H9 (cell line): ENCODE results near the gene COL4A1. TPM values are rescaled to one million over a fixed set of nuclear protein-coding genes. Genes with fewer than 3 reads are reported as not detected.

Experiments used
- DNase-seq: peaks from one replicate; pipeline ENCODE4 v3.0.0-alpha.2; 2017
- H2AFZ ChIP-seq: one replicate; pipeline ENCODE4 v1.6.1; 2013; ENCODE audit warnings: mild to moderate bottlenecking, low read length, control low read depth, moderate library complexity
- H2AK5ac ChIP-seq: 2 replicates; pipeline ENCODE4 v1.6.1; 2013; ENCODE audit warnings: low read length, control low read depth, mixed read lengths; ENCODE audit not compliant: insufficient read length
- H2BK120ac ChIP-seq: one replicate; pipeline ENCODE4 v1.6.1; 2013; ENCODE audit warnings: low read depth, mild to moderate bottlenecking, low read length, control low read depth, inconsistent platforms; ENCODE audit not compliant: poor library complexity, severe bottlenecking
- H2BK12ac ChIP-seq: 2 replicates; pipeline ENCODE4 v1.6.1; 2013; ENCODE audit warnings: low read length, control low read depth, mixed read lengths, low read depth; ENCODE audit not compliant: insufficient read length
- H2BK15ac ChIP-seq: 2 replicates; pipeline ENCODE4 v1.6.1; 2013; ENCODE audit warnings: low read depth, low read length, control low read depth
- H2BK20ac ChIP-seq: one replicate; pipeline ENCODE4 v1.6.1; 2013; ENCODE audit warnings: low read depth, mild to moderate bottlenecking, low read length, control low read depth, inconsistent platforms; ENCODE audit not compliant: poor library complexity, severe bottlenecking
- H2BK5ac ChIP-seq: 2 replicates; pipeline ENCODE4 v1.6.1; 2013; ENCODE audit warnings: low read length, control low read depth, mixed read lengths; ENCODE audit not compliant: insufficient read length
- H3K14ac ChIP-seq: 2 replicates; pipeline ENCODE4 v1.6.1; 2013; ENCODE audit warnings: low read length, control low read depth; ENCODE audit not compliant: insufficient read depth
- H3K18ac ChIP-seq: 2 replicates; pipeline ENCODE4 v1.6.1; 2013; ENCODE audit warnings: low read depth, mild to moderate bottlenecking, mixed read lengths, low read length, control low read depth; ENCODE audit not compliant: insufficient read length
- H3K23ac ChIP-seq: 2 replicates; pipeline ENCODE4 v1.6.1; 2013; ENCODE audit warnings: low read length, control low read depth, mixed read lengths, low read depth; ENCODE audit not compliant: insufficient read length
- H3K23me2 ChIP-seq: 2 replicates; pipeline ENCODE4 v1.6.1; 2013; ENCODE audit warnings: low read depth, mild to moderate bottlenecking, mixed read lengths, low read length, control low read depth; ENCODE audit not compliant: insufficient read length, poor library complexity, severe bottlenecking
- H3K27ac ChIP-seq: 2 replicates; pipeline ENCODE4 v1.5.1; 2013; ENCODE audit warnings: low read length, control low read depth, mixed read lengths, low read depth; ENCODE audit not compliant: insufficient read length
- H3K27me3 ChIP-seq: 2 replicates; pipeline ENCODE4 v1.6.1; 2013; ENCODE audit warnings: low read length, control low read depth, inconsistent platforms; ENCODE audit not compliant: insufficient read depth
- H3K4ac ChIP-seq: 2 replicates; pipeline ENCODE4 v1.6.1; 2013; ENCODE audit warnings: low read depth, mild to moderate bottlenecking, control low read depth, inconsistent platforms, low read length, moderate library complexity
- H3K4me1 ChIP-seq: 2 replicates; pipeline ENCODE4 v1.6.1; 2013; ENCODE audit warnings: low read length, control low read depth, inconsistent platforms; ENCODE audit not compliant: insufficient read depth
- H3K4me2 ChIP-seq: 2 replicates; pipeline ENCODE4 v1.6.1; 2013; ENCODE audit warnings: low read length, control low read depth, mixed read lengths; ENCODE audit not compliant: insufficient read length, insufficient read depth
- H3K56ac ChIP-seq: 2 replicates; pipeline ENCODE4 v1.6.1; 2013; ENCODE audit warnings: low read depth, mild to moderate bottlenecking, mixed read lengths, low read length, control low read depth; ENCODE audit not compliant: insufficient read length
- H3K79me1 ChIP-seq: 2 replicates; pipeline ENCODE4 v1.6.1; 2013; ENCODE audit warnings: low read depth, mild to moderate bottlenecking, moderate library complexity, low read length, control low read depth, inconsistent platforms; ENCODE audit not compliant: insufficient read depth, poor library complexity, severe bottlenecking
- H3K79me2 ChIP-seq: 2 replicates; pipeline ENCODE4 v1.6.1; 2013; ENCODE audit warnings: low read length, control low read depth, inconsistent platforms; ENCODE audit not compliant: insufficient read depth
- H3K9ac ChIP-seq: 2 replicates; pipeline ENCODE4 v1.6.1; 2013; ENCODE audit warnings: low read length, control low read depth, mixed read lengths; ENCODE audit not compliant: insufficient read length; ENCODE audit errors: extremely low read depth
- H3K9me3 ChIP-seq: one replicate; pipeline ENCODE4 v1.6.1; 2013; ENCODE audit warnings: low read depth, low read length, inconsistent platforms; ENCODE audit not compliant: control insufficient read depth
- H3T11ph ChIP-seq: one replicate; pipeline ENCODE4 v1.6.1; 2013; ENCODE audit warnings: mild to moderate bottlenecking, low read length, control low read depth, inconsistent platforms
- H4K20me1 ChIP-seq: one replicate; pipeline ENCODE4 v1.6.1; 2013; ENCODE audit not compliant: control insufficient read depth, insufficient read length, insufficient read depth
- H4K5ac ChIP-seq: 2 replicates; pipeline ENCODE4 v1.6.1; 2013; ENCODE audit warnings: low read depth, mild to moderate bottlenecking, mixed read lengths, low read length, control low read depth; ENCODE audit not compliant: insufficient read length
- H4K8ac ChIP-seq: replicated peaks from 2 replicates; pipeline ENCODE4 v1.6.1; 2013; ENCODE audit warnings: low read length, control low read depth, mixed read lengths, low read depth; ENCODE audit not compliant: insufficient read length
- H4K91ac ChIP-seq: 2 replicates; pipeline ENCODE4 v1.6.1; 2013; ENCODE audit warnings: low read depth, mild to moderate bottlenecking, moderate library complexity, mixed read lengths, low read length, control low read depth; ENCODE audit not compliant: insufficient read length
- H3K27ac Mint-ChIP-seq, 3 experiments: 2 replicates in 2 of 3; 3 replicates in 1 of 3; pipeline ENCODE4 v1.8.0; 2020 to 2021; ENCODE audit warnings: mixed read lengths in 3 of 3, mild to moderate bottlenecking in 1 of 3, moderate library complexity in 1 of 3
- H3K27me3 Mint-ChIP-seq: 2 replicates; pipeline ENCODE4 v1.8.0; 2021; ENCODE audit warnings: low read depth, mild to moderate bottlenecking, moderate library complexity, mixed read lengths
- H3K36me3 Mint-ChIP-seq, 3 experiments: 2 replicates in 2 of 3; 3 replicates in 1 of 3; pipeline ENCODE4 v1.8.0; 2020 to 2021; ENCODE audit warnings: low read depth in 3 of 3, mixed read lengths in 3 of 3; ENCODE audit not compliant: insufficient read depth in 1 of 3
- H3K4me1 Mint-ChIP-seq, 2 experiments: 2 replicates each; pipeline ENCODE4 v1.8.0; 2020; ENCODE audit warnings: mixed read lengths in 2 of 2
- H3K4me3 Mint-ChIP-seq, 2 experiments: 2 replicates in 1 of 2; 3 replicates in 1 of 2; pipeline ENCODE4 v1.8.0; 2020 to 2021; ENCODE audit warnings: mild to moderate bottlenecking in 2 of 2, mixed read lengths in 2 of 2, moderate library complexity in 1 of 2
- H3K9me3 Mint-ChIP-seq, 2 experiments: 2 replicates in 1 of 2; 3 replicates in 1 of 2; pipeline ENCODE4 v1.8.0; 2020; ENCODE audit warnings: mild to moderate bottlenecking in 2 of 2, mixed read lengths in 2 of 2, moderate library complexity in 1 of 2
- WGBS: extraction: QIAGEN DNeasy Blood & Tissue Kit; methylation state at CpG from one replicate; pipeline ENCODE4 v1.1.7; 2013; ENCODE audit warnings: missing lambda C conversion rate, low lambda C conversion rate, mixed read lengths; ENCODE audit not compliant: insufficient read length; ENCODE audit errors: extremely low coverage; 5-methylcytosine and 5-hydroxymethylcytosine counted together
- total RNA-seq: library from RNA; stranded (reverse); gene quantifications from 2 replicates; pipeline ENCODE4 v1.2.1, GENCODE V29; 2021
- TF ChIP-seq, protein P1 (sequence below): fragments of 200-600 bp; sonication (generic); conservative IDR thresholded peaks from 3 replicates; pipeline ENCODE4 v1.8.0; 2021; ENCODE audit warnings: antibody characterized with exemption, mild to moderate bottlenecking

COL4A1 gene
- total RNA-seq, 1 experiment from 2014 or later = 73.1 TPM

DNA sequence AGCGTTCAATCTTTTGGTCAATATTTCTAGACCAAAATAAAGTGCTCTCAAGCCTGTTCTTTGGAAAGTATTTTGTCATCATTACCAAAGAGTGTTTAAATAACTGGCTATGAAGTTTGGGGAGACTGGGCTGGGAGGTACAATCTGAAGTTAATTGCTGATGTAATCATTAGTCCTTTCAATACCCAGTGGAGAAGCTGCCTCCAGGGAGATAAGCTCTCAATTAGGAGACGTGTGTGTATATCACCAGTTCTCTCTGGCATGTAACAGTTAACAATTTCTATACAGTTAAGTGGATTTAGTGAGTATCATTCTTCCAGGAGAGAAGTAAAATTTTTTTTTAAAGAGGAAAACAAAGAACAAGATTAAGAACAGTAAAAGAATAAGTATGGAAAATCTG lies 1.4 kb downstream of the COL4A1 start:
- no CpG with 5 or more reads among the region's 2 CpGs for WGBS
- Histone ChIP-seq H3K23me2 (peaks cover 20% of the 10 kb centered on the region), H2AK5ac (no peak overlapping the region), H3K56ac (no peak overlapping the region), H4K8ac (no peak overlapping the region), H2BK12ac (no peak overlapping the region), H3K9me3 (no peaks in the 10 kb centered on the region), H4K91ac (no peak overlapping the region), H4K20me1 (no peaks in the 10 kb centered on the region), H2BK5ac (no peak overlapping the region), H3K27ac (no peak overlapping the region), H3K4me1 (no peaks in the 10 kb centered on the region), H3K27me3 (no peaks in the 10 kb centered on the region; the same call in 1 of the 2 replicates), H2AFZ (no peak overlapping the region), H3K79me1 (no peaks in the 10 kb centered on the region), H3K14ac (no peak overlapping the region), H4K5ac (no peak overlapping the region), H3K79me2 (peaks cover 2% of the 10 kb centered on the region; the same call in 1 of the 2 replicates), H2BK20ac (no peak overlapping the region), H2BK15ac (no peak overlapping the region), H3K9ac (no peak overlapping the region), H3K18ac (no peak overlapping the region), H3K4ac (no peak overlapping the region), H2BK120ac (no peak overlapping the region), H3K23ac (no peak overlapping the region), H3K4me2 (peak overlapping the region; percentile 70), H3T11ph (no peak overlapping the region)
- Mint-ChIP-seq H3K4me3 (peak overlapping the region; percentile 75 to 86), H3K9me3 (no peaks in the 10 kb centered on the region; a peak in 1 of 5 replicates), H3K36me3 (peaks cover 4 to 6% (median 6%) of the 10 kb centered on the region in 3 experiments), H3K27me3 (peaks cover 36% of the 10 kb centered on the region), H3K27ac (no peak overlapping the region), H3K4me1 (peaks cover 40 to 47% of the 10 kb centered on the region in 2 experiments)
- TF ChIP-seq, protein P1, sequence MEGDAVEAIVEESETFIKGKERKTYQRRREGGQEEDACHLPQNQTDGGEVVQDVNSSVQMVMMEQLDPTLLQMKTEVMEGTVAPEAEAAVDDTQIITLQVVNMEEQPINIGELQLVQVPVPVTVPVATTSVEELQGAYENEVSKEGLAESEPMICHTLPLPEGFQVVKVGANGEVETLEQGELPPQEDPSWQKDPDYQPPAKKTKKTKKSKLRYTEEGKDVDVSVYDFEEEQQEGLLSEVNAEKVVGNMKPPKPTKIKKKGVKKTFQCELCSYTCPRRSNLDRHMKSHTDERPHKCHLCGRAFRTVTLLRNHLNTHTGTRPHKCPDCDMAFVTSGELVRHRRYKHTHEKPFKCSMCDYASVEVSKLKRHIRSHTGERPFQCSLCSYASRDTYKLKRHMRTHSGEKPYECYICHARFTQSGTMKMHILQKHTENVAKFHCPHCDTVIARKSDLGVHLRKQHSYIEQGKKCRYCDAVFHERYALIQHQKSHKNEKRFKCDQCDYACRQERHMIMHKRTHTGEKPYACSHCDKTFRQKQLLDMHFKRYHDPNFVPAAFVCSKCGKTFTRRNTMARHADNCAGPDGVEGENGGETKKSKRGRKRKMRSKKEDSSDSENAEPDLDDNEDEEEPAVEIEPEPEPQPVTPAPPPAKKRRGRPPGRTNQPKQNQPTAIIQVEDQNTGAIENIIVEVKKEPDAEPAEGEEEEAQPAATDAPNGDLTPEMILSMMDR = no peak
- no peak for DNase-seq
